GM21447 (cell line): ENCODE data around the gene SYNDIG1.

ENCODE experiments used
- ATAC-seq: cut with Tn5 transposase; IDR thresholded peaks from one replicate; pipeline ENCODE4 v1.9.1; 2021; ENCODE audit not compliant: unreplicated experiment

SYNDIG1 gene

GRCh38 chr20:24651976-24652345 is 182.5 kb downstream of the SYNDIG1 start:
- ATAC-seq, result no peak

- no peak for ATAC-seq
Observed at GRCh38 chr20:24653306-24653705, 183.9 kb downstream of the SYNDIG1 start.

GRCh38 chr20:24654425-24654824 is 185.0 kb downstream of the SYNDIG1 start:
- no peak for ATAC-seq

DNA sequence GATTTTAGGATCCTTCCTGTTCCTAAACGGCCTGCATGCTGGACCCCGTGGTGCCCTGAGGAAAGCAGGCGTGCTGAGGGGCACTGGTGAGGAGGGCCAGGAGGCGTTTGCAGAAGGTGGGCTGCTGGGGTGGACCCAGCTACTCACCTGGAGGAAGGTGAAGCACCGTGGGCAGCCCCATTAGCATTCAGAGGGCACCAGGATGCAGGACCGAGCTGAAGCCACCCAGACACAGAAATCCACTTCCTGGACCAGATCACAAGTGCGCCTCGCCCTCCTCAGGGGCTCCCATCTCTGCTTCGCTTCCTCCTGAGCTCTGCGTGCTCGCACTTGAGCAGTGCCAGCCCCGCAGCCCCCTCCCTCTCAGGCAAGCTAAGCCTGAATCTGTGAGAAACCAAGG is 187.0 kb downstream of the SYNDIG1 start:
- no peak for ATAC-seq

GRCh38 chr20:24657196-24657595 is 187.8 kb downstream of the SYNDIG1 start:
- ATAC-seq, result no peak

DNA sequence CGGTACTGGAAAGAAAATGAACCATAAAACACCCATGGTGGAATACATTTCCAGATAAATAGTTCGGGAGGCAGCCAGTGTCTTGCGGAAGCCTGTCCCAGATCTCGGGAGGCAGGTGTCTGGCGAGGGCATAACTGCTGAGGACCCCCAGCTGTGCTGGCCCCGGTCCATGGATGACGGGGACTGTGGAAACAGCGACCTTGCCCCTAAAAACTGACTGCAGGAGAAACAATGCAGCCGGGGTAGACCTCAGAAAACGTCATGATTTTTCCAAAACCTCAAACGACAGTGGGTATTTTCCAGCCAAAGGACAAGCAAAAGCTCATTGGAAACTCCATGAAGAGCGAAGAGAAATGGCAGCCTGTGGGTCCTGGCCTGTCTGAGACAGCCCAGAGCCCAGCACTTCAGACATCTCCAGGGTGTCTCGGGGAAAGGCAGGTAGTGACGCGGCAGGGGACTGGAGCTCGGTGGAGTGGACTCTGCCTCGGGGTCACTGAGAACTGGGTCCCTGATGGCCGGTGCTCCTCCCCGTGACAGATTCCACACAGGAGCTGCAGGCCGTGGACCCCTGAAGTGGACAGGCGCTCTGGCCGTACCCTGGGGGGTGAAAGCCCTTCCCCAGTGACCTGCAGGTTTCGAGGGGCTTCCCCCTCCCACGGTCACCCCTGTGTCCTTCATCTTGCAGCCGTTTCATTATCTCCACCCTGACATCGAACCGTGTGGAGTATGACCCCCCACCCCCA is 188.6 kb downstream of the SYNDIG1 start:
- no peak for ATAC-seq

DNA sequence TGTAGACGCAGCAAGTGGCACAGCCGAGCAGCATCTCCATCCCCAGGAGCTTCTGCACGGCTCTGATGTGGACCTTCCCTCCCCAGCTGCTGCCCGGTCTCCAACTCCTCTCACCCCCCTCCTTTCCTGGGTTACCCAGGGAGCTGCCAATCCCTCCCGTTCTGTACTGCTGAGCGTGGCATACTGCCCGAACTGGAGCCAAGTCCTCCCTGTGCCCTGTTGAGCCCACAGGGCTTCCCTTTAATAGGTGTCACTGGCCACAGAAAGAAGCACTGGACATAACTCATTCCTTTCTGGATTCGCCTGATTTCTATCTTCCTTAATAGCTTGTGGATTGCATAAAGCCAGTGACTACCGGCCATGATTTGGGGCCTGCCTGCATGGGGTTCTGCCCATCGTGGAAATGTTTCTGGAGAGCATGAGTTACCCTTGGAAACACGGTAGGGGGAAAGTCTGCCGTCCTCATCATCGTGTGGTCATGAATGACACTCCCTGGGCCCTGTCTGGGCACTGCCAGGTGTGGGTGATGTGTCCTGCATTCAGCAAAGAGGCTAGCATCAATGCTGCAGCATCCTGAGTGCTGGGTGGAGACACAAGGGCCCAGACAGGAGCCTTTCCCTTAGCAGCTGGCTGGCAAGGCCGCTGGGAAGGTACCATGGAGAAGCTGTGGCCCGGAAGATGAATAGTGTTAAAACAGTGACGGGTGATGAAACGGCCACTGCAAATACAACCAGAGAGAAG is 189.7 kb downstream of the SYNDIG1 start:
- ATAC-seq, result no peak

GRCh38 chr20:24659835-24660234 is 190.4 kb downstream of the SYNDIG1 start:
- ATAC-seq, result no peak

DNA sequence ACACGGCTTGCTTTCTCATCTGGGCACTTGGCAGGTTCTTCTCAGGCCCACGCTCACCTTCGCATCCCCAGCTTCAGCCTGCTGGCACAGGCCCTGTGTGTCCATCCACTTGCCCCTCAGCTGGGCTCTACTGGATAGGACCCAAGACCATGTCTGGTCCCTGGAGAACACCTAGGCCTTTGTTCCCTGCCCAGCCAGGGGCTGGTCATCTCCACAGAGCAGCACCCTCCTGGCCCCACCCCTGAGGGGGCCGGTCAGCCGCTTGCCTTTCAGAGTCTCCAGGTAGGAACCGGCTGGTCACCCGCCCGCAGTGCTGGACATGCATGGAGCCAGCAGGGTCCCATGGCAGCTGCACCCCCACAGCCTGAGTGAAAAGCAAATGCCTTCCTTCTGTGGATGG is 191.2 kb downstream of the SYNDIG1 start:
- ATAC-seq, result no peak

- no peak for ATAC-seq
Observed at GRCh38 chr20:24661255-24661654, 191.8 kb downstream of the SYNDIG1 start.

DNA sequence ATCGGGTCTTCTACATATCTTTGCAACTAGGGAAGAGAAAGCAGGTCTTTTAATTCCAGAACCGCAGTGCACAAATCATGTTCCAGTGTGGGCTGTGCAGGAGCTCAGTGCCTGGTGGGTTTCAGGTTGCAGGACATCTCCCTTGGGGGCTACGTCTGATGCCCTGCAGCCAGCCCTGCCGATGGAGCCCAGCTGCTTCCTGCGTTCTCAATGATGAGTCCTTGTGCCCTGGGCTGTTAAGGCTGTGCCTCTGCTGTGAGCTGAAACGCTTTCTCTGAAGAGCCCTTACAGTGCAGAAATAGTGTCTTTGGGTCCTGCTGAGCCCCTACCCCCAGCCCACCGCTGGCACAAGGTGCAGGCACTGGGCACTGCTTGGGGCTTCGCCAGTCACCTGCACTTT is 192.9 kb downstream of the SYNDIG1 start:
- ATAC-seq, result no peak

- ATAC-seq, result no peak
Observed at GRCh38 chr20:24662752-24663365, 193.4 kb downstream of the SYNDIG1 start.

DNA sequence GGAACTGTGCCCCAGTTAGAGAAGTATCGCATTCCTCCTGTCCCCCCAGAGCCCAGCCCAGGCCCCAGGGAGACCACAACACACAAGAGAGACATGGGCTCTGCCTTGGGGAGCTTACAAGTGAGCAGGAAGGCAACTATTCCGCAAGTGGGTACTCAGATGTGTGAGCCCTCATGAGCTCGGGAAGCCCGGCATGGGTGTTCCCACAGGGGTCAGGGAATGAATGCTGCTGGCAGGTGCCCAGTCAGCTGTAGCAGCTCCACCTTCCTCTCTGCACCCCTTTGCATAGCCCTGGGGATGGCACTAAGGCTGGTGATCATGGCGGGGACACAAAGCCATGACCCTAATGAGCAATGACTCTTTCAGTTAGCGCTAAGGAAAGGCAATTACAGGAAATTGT is 194.1 kb downstream of the SYNDIG1 start:
- ATAC-seq, result no peak

DNA sequence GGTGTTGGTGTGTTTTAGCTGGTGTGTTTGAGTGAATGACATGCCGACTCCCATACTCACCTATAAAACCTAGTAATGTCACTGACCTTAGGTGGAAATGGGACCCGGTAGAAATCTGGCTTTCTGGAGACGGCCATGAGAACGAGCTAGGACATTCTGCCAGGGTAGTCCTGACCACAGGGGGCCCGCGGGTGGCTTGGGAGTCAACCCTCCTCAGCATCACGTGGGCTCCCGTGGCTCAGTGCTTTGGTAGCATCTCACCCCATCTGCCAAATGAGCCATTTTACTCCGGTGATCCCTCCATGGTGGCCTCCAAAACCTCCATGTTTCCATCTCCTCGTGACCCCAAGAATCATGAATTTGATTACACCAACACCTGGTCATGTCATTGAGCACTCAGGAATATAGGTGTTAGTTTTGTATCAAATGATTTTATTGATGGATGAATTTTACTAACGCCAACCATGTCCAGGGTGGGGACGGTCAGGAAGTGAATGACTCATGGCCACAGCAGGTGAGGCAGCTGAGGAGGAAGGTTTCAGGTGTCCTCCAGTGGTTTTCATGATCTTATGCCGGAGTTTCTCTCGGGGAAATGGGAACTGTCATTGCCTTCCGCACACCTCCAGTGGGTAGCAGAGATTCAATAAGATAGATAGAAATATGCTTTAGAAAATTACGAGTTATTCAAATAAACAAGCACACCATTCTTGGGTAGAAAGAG is 195.0 kb downstream of the SYNDIG1 start:
- no peak for ATAC-seq

- ATAC-seq, result no peak
Observed at GRCh38 chr20:24665196-24665595, 195.8 kb downstream of the SYNDIG1 start.

- ATAC-seq, result no peak
Observed at GRCh38 chr20:24665741-24666191, 196.3 kb downstream of the SYNDIG1 start.

DNA sequence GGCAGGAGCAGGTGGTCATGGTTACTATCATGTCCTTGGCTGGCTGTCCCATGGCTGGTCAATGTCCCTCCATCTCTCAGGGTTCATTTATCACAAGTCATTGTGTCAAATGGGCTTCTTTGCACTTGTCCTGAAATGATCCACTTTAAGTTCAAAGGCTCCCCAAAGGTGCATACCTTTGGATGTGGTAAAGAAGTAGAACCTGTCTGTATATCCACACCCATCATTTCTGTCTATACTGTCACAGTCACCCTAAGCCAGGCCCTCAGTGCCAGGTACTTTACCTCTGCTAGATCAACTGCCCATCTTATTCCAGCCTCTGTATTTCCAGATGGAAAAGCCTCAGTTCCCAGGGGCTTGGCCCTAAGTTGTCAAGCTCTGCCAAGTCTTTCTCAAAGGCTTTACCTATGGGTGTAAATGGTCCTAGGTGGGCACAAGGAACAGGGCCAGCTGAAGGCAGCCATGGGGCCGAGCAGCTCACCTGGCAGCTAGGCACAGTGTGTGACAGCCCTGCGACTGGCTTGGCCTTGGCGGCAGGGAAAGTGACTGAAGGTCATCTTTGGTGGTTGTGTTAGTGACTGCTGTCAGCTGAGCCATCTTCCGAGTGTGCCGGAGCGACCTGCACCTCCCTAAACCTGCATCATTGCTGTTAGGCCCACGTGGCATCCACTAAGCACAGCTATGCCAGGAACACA is 198.4 kb downstream of the SYNDIG1 start:
- ATAC-seq, result no peak

DNA sequence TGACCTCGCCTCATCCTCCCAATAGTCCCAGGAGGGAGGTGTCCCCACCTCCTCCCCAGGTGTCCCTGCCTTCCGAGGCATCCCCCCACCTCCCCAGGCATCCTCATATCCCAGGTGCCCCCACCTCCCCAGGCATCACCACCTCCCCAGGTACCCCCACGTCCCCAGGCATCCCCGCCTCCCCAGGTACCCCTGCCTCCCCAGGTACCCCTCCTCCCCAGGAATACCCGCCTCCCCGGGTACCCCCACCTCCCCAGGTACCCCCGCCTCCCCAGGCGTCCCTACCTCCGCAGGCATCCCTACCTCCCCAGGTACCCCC is 198.9 kb downstream of the SYNDIG1 start:
- no peak for ATAC-seq

DNA sequence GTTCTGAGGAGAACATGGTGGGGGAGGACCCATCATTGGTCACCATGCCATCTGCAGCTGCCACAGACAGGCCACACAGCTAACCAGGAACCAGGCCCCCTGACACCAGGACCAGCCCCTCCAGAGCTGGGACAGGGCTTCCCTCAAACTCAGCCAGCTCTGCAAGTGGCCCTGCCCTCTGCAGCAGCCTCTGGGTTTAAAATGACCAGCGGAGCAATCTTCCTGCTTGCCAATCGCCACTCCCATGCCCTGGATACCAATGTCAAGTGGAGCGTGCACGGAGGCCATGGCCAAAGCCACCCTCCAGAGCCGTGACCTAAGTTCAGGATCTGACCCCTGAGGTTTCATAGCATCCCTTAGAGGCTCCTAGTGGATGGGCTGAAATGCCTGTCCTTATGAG is 199.4 kb downstream of the SYNDIG1 start:
- ATAC-seq, result no peak

- no peak for ATAC-seq
Observed at GRCh38 chr20:24669701-24670100, 200.3 kb downstream of the SYNDIG1 start.

DNA sequence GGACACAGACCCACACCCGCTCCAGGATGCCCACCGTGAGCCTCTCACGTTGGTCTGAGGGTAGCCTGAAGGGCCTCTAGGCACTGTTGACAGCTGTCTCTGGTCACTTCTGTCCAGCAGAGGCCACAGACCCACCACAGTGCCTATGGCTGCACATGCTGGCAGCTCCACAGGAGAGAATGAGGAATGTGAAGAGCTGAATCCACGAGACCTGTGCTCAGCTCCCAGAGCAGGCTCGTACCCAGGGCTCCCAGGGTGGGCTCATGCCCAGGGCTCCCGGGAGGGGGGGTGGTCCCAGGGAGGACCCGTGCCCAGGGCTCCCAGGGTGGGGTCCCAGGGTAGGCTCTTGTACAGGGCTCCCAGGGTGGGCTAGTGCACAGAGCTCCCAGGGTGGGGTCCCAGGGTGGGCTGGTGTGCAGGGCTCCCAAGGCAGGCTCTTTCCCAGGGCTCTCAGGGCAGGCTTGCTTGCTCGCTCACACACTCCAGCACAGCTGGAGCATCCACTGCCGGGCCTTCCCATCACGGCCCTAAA is 201.0 kb downstream of the SYNDIG1 start:
- ATAC-seq, result no peak
